ENCODE results near the gene ZMYND15.
"Not testable (repeated sequence)": the region's sequence is repeated elsewhere in the genome, so short reads cannot be mapped to it uniquely, and the experiment has no call there.

The ZMYND15 gene, protein sequence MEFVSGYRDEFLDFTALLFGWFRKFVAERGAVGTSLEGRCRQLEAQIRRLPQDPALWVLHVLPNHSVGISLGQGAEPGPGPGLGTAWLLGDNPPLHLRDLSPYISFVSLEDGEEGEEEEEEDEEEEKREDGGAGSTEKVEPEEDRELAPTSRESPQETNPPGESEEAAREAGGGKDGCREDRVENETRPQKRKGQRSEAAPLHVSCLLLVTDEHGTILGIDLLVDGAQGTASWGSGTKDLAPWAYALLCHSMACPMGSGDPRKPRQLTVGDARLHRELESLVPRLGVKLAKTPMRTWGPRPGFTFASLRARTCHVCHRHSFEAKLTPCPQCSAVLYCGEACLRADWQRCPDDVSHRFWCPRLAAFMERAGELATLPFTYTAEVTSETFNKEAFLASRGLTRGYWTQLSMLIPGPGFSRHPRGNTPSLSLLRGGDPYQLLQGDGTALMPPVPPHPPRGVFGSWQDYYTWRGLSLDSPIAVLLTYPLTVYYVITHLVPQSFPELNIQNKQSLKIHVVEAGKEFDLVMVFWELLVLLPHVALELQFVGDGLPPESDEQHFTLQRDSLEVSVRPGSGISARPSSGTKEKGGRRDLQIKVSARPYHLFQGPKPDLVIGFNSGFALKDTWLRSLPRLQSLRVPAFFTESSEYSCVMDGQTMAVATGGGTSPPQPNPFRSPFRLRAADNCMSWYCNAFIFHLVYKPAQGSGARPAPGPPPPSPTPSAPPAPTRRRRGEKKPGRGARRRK

GRCh38 chr17:4739122-4740024, at the start of gene ZMYND15, which contains the start of gene CXCL16:
TSS of gene ZMYND15 (plus strand) at chr17:4739833. CDS start at chr17:4740549, 716 bp downstream.
TSS of gene CXCL16 (minus strand) at chr17:4739928. CDS start at chr17:4739339, 589 bp downstream.
- DNase-seq = peak; percentile 60

DNA sequence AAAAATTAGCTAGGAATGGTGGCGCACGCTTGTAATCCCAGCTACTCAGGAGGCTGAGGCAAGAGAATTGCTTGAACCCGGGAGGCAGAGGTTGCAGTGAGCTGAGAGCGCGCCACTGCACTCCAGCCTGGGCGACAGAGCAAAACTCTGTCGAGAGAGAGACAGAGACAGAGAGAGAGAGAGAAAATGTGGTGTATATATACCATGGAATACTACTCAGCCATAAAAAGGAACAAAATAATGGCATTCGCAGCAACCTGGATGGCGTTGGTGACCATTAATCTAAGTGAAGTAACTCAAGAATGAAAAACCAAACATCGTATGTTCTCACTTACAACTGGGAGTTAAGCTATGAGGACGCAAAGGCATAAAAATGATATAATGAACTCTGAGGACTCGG, 49.8 kb upstream of the ZMYND15 start:
- not testable (repeated sequence) for DNase-seq

- no peak for DNase-seq
These were observed 48.9 kb upstream of the ZMYND15 start for GRCh38 chr17:4690745-4691144.

- no peak for DNase-seq
These were observed 47.9 kb upstream of the ZMYND15 start for GRCh38 chr17:4691686-4692085.

DNA sequence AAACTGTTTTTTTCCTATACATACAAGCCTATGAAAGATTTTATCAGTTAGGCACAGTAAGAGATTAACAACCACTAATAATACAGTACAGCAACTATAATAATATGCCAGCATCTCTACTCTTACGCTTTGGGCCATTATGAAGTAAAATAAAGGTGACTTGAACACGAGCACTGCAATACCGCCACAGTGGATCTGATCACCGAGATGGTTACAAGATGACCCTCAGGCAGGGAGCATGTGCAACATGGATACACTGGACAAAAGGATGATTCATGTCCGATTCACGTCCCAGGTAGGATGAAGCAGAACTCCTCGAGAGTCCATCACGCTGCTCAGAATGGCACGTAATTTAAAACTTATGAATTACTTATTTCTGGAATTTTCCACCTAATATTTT, 46.2 kb upstream of the ZMYND15 start:
- DNase-seq = no peak

GRCh38 chr17:4696437-4696805, 43.2 kb upstream of the ZMYND15 start:
- DNase-seq = no peak

GRCh38 chr17:4699401-4700056, 40.1 kb upstream of the ZMYND15 start:
- DNase-seq = not testable (repeated sequence)

DNA sequence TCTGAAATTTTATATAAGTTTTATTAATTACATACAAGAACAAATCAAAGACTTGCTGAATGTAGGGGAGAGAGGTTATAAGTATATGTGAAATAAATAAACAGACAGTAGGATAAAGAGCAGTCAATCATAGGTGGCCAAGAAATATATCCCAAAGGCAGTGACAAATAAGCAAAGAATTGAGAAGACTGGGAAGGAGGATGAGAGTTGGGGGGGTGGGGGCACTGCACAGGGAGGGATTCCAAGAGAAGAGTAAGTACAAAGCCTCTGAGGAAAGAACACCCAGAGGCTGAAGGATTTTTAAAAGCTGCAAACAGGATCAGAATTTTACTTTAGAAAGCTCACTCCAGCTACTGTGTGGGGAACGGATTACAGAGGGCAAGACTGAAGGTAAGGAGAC, 38.5 kb upstream of the ZMYND15 start:
- no peak for DNase-seq

- DNase-seq = no peak
These were observed 36.3 kb upstream of the ZMYND15 start for GRCh38 chr17:4703330-4703691.

GRCh38 chr17:4704574-4704907, 35.1 kb upstream of the ZMYND15 start:
- DNase-seq = not testable (repeated sequence)

DNA sequence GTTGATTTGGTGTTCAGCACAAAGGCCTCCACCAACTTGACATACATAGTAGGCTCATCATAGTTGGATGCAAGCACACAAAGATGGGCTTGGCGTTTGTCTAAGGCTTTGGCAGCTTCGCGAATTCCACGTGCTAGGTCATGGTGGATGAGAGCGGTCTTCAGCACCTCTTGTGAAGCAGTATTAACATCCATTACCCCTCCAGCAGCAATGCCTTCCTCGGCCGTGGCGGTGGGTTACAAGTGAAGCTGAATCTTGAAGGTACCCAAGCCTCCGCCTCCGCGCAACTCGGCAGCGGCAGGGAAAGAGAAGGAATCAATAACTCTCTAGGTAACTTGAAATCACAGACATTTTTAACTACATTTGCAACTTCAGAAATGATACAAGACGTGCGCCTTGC, 34.6 kb upstream of the ZMYND15 start:
- DNase-seq = no peak

DNA sequence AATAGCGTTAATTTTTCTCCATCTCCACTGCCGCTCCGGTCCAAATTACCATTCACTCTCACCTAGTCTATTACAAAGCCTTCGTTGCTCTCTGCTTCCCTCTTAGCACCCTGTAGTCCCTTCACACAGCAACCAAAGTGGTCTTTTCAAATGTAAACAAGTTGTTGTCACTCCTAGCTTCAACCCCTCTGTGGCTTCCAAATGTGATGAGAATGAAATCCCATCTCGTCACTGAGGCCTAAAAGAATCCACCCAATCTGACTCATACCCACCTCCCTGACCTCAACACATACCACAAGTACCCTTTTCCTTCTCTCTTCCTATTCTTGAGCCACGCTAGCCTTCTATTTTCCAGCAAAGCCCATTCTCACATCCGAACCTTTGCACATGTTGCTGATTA, 33.5 kb upstream of the ZMYND15 start:
- DNase-seq = no peak

DNA sequence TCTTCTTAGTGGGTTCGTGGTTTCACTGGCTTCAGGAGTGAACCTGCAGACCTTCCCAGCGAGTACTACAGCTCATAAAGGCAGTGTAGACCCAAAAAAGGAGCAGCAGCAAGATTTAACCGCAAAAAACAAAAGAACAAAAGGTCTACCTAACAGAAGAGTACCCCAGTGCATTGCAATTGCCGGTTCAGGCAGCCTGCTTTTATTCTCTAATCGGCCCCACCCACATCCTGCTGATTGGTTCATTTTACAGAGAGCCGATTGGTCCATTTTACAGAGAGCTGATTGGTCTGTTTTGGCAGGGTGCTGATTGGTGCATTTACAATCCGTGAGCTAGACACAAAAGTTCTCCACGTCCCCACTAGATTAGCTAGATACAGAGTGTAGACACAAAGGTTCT, 31.2 kb upstream of the ZMYND15 start:
- no peak for DNase-seq

DNA sequence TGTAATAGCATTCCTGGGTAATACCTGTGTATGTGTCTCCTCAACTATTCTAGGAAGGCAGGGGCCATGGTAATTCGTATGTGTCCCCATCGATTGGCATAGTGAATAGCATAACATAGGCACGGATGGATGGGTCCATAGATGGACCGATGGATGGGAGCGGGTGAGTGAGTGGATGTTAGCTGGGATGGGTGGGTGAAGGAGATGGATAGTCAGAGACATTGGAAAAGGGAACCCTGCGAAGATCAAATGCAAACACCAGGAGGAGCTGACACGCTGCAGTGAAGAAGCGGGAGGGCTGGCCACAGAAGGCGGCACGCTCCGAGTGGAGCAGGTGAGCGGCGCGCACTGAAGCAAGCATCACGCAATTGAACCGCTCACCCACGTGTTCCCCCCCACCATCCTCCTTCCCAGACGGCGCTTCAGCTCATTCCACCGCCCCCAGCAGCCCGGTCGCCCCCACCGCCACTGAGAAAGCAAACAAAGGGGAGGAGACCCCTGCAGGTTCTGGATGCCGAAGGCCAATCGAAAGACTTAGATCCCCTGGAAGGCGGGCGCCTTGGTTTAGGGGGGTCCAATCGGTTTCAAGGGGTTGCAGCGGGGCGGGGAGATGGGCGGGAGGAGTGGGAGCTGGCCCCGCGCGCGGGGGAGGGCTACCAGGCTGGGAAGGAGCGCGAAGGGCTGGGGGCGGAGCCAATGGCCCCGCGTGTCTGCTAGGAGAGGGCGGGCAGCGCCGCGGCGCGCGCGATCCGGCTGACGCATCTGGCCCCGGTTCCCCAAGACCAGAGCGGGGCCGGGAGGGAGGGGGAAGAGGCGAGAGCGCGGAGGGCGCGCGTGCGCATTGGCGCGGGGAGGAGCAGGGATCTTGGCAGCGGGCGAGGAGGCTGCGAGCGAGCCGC, 29.6 kb upstream of the ZMYND15 start, which contains the start of gene ARRB2:
Gene ARRB2 (plus strand): TSS at position 839 of the 899 bp plus-strand sequence. CDS start 90 bp downstream, outside the sequence.
- peak; percentile 100 for DNase-seq

GRCh38 chr17:4710693-4711634, 28.7 kb upstream of the ZMYND15 start:
- no peak for DNase-seq

DNA sequence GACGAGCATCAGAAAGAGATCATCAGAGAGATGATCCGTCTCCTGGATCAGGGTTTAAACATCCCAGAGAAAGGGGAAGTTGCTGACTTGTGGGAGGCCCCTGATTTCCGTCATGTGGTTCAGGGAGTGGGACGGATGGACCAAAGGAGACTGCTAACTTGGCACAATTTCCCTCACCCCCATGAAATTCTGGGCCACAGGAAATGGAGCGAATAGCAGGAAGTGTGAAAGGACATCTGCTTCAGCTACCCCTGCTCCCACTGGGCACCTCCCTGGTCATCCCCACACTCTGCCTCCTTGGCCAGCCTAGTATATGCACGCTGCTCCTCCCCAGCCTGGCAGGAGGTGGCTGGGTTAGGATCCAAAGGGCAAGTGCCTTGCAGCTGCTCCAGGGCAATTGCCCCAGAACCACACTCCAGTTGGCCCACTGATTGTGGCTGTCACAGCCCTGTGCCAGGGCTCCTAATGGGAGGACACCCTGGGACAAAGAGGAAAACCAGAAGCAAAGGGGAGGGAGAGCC, 27.9 kb upstream of the ZMYND15 start:
- DNase-seq = peak; percentile 43

DNA sequence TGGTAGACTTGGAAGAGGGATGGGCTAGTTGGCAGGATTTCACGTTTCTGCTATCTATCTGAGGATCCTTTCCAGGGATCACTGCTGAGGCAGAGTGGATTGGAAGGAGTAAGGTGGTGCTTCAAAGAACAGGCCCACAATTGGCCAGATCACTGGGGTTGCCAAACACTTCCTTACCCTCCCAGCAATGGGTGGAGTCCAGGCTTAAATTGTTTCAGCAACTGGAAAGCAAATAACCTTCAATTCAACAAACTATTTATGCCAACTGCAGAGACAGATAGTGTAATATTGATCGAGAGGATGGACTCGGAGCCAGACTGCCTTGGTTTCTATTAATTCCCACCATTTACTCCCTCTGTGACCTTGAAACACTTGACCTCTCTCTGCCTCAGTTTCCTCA, 27.1 kb upstream of the ZMYND15 start:
- no peak for DNase-seq

GRCh38 chr17:4714340-4715062, 25.1 kb upstream of the ZMYND15 start:
- DNase-seq = not testable (repeated sequence)

- DNase-seq = peak; percentile 45
These were observed 24.4 kb upstream of the ZMYND15 start for GRCh38 chr17:4715063-4715744.
